Activated T-helper 17 cell treated with anti-CD3 and anti-CD28 coated beads, Interleukin-2, amount 50 U/mL, for 72 hours (primary cell): ENCODE data around the gene EFCAB5. TPM values are rescaled to one million over a fixed set of nuclear protein-coding genes. Genes with fewer than 3 reads are reported as not detected.

Experiments
- ATAC-seq: fragments of 150-1000 bp; cut with Tn5 transposase; replicated peaks from 2 replicates; pipeline ENCODE4 v1.10.0; 2021; ENCODE audit warnings: mild to moderate bottlenecking, moderate library complexity
- H3K27ac Mint-ChIP-seq: one replicate; pipeline ENCODE4 v1.8.0; 2022; ENCODE audit warnings: mixed read lengths
- H3K27me3 Mint-ChIP-seq: one replicate; pipeline ENCODE4 v1.8.0; 2022; ENCODE audit warnings: mixed read lengths
- H3K36me3 Mint-ChIP-seq: one replicate; pipeline ENCODE4 v1.8.0; 2022; ENCODE audit warnings: low read depth, mild to moderate bottlenecking, mixed read lengths
- H3K4me1 Mint-ChIP-seq: one replicate; pipeline ENCODE4 v1.8.0; 2022; ENCODE audit warnings: mixed read lengths
- H3K4me3 Mint-ChIP-seq: one replicate; pipeline ENCODE4 v1.8.0; 2022; ENCODE audit warnings: mild to moderate bottlenecking, mixed read lengths
- H3K9me3 Mint-ChIP-seq: one replicate; pipeline ENCODE4 v1.8.0; 2022; ENCODE audit warnings: mixed read lengths
- total RNA-seq, 2 donors: library from RNA; stranded (reverse); gene quantifications; one replicate each; pipeline ENCODE4 v1.2.3, GENCODE V29; 2022

Gene EFCAB5
- total RNA-seq, 2 donors from 2014 or later = 1.1 to 1.8 TPM

DNA sequence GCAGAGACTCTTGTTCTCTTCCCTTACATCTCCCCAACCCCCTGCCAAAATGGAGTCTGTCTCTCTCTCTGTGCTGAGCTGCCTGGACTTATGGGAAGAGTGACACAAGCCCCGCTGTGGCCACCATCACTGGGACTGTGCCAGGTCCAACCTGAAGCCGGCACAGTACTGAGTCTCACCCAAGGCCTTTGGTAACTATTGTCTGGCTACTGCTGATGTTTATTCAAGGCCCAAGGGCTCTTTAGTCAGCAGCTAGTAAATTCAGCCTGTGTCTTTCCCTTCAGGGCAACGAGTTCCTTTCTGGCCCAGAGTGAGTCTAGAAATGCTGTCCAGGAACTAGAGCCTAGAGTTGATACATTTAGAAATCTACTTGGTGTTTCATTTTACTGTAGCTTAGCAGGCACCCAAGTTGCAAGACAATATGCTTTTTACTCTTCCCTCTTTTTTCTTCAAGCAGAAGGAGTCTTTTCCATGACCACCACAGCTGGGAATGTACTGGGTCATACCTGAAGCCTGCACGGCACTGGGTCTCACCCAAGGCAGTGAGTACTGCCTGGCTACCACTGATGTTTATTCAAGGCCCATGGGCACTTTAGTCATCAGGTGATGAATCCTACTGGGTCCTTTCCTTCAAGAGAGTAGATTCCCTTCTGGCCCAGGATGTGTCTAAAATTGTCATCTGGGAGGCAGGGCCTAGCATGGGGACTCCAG is 17.7 kb downstream of the EFCAB5 start:
- Mint-ChIP-seq H3K27me3 (no peaks in the 10 kb centered on the region), H3K36me3 (no peaks in the 10 kb centered on the region), H3K9me3 (no peaks in the 10 kb centered on the region), H3K27ac (no peak overlapping the region), H3K4me3 (no peak overlapping the region), H3K4me1 (no peaks in the 10 kb centered on the region)
- no peak for ATAC-seq

DNA sequence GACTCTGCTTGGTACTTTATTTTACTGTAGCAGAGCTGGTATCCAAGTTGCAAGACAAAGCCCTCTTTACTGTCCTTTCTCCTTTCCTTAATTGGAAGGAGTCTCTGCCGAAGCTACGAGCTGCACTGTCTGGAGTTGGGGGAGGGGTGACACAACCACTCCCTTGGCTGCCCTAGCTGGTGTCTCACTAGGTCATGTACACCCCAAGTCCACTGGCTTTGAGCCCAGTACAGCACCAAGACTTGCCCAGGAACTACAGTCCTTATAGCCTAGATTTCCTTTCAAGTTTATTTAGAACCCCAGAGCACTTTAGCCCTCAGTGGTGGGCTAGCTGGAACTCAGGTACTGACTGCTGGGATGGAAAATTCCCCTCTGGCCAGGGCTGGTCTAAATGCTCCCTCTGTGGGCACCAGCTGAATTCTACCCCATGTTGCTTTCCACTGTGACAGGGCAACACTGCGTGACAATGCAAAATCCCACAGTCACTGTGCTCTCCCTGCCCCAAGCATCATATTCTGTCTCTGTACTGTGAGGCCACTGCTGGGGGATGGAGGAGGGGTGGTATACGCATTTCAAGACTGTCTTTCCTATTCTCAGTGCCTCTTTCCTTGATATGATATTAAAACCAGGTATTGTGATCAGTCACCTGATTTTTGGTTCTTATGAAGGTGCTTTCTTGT is 18.4 kb downstream of the EFCAB5 start:
- Mint-ChIP-seq H3K4me1 (no peaks in the 10 kb centered on the region), H3K9me3 (no peaks in the 10 kb centered on the region), H3K4me3 (no peak overlapping the region), H3K36me3 (no peaks in the 10 kb centered on the region), H3K27me3 (no peaks in the 10 kb centered on the region), H3K27ac (no peak overlapping the region)
- no peak for ATAC-seq

DNA sequence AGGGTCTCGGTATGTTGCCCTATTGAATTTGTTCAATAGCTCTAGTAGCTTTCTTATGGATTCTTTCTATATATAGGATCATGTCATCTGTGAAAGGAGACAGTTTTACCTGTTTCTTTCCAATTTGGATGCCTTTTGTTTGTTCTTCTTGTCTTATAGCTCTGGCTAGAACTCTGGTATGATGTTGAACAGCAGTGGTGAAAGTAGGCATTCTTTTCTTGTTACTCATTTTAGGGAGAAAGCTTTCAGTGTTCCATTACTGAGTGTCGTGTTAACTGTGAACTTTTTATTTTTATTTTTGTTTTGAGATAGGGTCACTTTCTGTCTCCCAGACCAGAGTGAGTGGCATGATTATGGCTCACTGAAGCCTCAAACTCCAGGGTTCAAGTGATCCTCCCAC is 21.2 kb downstream of the EFCAB5 start:
- no peak overlapping the region for H3K27ac Mint-ChIP-seq
- no peaks in the 10 kb centered on the region for H3K27me3 Mint-ChIP-seq
- ATAC-seq = no peak
- H3K9me3 Mint-ChIP-seq = no peaks in the 10 kb centered on the region
- no peaks in the 10 kb centered on the region for H3K36me3 Mint-ChIP-seq
- no peaks in the 10 kb centered on the region for H3K4me1 Mint-ChIP-seq
- no peak overlapping the region for H3K4me3 Mint-ChIP-seq

DNA sequence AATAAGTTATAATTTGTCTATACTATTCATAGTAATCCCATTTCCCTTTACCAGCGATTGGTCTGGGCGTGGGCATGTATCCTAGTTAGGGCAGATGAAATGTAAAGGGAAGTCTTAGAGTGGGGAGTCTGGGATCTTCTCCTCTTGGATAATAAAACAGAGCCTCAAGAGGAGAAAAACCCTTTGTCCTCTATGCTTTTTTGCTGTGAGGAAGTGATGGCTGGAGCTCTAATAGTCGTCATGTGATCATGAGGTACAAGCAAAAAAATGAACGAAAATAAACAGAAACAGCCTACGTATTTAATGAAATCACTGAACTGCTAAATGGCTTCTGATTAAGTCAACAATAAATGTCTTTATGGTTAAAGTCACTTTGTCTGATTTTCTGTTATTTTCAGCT is 26.8 kb downstream of the EFCAB5 start:
- no peak for ATAC-seq
- H3K36me3 Mint-ChIP-seq = no peaks in the 10 kb centered on the region
- H3K27ac Mint-ChIP-seq = no peak overlapping the region
- no peaks in the 10 kb centered on the region for H3K4me1 Mint-ChIP-seq
- no peaks in the 10 kb centered on the region for H3K9me3 Mint-ChIP-seq
- no peak overlapping the region for H3K4me3 Mint-ChIP-seq
- H3K27me3 Mint-ChIP-seq = no peaks in the 10 kb centered on the region

DNA sequence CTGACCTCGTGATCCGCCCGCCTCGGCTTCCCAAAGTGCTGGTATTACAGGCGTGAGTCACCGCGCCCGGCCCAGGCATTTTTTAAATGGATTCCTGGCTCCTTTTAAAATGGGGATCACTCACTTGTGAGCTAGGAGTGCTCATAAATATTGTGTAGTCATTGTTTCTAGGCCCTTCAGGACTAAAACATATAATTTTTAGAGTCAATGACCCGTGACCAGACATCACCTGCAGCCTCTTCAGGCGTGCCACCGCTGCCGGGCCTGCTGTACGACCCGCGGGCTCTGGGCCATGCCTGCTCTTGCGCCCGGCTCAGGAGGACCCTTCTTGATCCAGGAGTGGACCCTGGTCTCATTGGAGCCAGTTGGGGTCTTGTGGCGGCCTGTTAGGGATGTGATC is 30.8 kb downstream of the EFCAB5 start:
- Mint-ChIP-seq H3K4me3 (no peak overlapping the region), H3K36me3 (no peaks in the 10 kb centered on the region), H3K9me3 (no peaks in the 10 kb centered on the region), H3K27ac (no peak overlapping the region), H3K27me3 (no peaks in the 10 kb centered on the region), H3K4me1 (no peaks in the 10 kb centered on the region)
- no peak for ATAC-seq

DNA sequence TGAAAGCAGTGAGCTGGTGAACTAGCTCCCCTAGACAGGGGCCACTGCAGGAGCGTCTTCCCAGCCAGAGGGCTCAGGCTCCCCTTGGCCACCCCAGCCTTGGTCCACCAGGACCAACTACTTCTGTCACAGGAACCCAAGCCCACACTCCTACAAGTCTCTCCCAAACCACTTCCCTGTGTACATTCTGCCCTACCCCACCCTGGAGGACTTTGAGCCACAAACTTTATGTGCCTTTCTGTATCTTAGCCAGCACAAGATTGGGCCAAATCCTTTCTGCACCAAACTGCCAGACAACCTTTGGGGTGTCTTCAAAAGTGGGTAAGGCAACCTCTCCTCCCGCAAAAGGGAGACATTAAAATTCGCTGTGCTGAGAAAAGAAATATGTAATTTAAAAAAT is 31.6 kb downstream of the EFCAB5 start:
- ATAC-seq = no peak
- Mint-ChIP-seq H3K4me3 (no peak overlapping the region), H3K4me1 (no peaks in the 10 kb centered on the region), H3K9me3 (no peaks in the 10 kb centered on the region), H3K36me3 (no peaks in the 10 kb centered on the region), H3K27me3 (no peaks in the 10 kb centered on the region), H3K27ac (no peak overlapping the region)

DNA sequence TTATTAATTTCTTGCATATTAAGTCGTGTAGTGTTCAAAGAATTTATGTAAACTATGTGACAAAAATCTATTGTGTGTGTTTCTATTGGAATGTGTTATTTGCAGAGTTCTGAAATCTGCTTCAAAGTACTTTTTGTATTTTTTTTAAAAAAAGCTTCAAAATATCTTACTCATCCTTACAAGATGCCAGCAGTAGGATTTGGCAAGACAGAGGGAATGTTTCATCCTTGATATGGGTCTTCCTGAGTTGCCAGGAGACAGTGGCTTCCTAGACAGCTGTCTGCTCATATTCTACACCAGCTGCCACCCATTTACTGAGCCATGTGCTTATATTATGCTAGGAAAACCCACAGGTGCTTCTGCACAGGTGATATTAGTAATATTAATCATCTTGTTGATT is 36.4 kb downstream of the EFCAB5 start:
- Mint-ChIP-seq H3K4me3 (no peak overlapping the region), H3K9me3 (no peaks in the 10 kb centered on the region), H3K36me3 (no peaks in the 10 kb centered on the region), H3K27ac (no peak overlapping the region), H3K27me3 (no peaks in the 10 kb centered on the region), H3K4me1 (no peaks in the 10 kb centered on the region)
- ATAC-seq = no peak

DNA sequence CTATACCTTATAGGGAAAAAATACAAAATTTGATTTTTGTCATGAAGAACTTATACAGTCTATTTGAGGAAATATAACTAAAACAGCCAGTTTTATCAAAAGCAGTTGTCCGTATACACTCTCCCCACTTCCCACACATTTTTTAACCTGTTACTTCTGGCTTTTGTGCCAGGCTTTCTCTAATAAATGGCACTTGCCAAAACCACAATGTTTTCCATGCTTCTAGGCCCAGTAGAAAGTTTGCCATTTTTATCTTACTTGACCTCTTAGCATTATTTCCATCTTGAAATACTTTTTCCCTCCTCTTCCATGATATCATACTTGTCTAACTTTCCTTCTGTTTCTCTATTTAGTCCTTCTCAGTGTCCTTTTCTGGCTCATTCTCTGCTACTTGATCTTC is 38.8 kb downstream of the EFCAB5 start:
- H3K4me3 Mint-ChIP-seq = no peak overlapping the region
- H3K36me3 Mint-ChIP-seq = no peaks in the 10 kb centered on the region
- H3K4me1 Mint-ChIP-seq = no peaks in the 10 kb centered on the region
- no peak for ATAC-seq
- H3K9me3 Mint-ChIP-seq = no peaks in the 10 kb centered on the region
- peaks cover 4% of the 10 kb centered on the region for H3K27me3 Mint-ChIP-seq
- no peak overlapping the region for H3K27ac Mint-ChIP-seq

DNA sequence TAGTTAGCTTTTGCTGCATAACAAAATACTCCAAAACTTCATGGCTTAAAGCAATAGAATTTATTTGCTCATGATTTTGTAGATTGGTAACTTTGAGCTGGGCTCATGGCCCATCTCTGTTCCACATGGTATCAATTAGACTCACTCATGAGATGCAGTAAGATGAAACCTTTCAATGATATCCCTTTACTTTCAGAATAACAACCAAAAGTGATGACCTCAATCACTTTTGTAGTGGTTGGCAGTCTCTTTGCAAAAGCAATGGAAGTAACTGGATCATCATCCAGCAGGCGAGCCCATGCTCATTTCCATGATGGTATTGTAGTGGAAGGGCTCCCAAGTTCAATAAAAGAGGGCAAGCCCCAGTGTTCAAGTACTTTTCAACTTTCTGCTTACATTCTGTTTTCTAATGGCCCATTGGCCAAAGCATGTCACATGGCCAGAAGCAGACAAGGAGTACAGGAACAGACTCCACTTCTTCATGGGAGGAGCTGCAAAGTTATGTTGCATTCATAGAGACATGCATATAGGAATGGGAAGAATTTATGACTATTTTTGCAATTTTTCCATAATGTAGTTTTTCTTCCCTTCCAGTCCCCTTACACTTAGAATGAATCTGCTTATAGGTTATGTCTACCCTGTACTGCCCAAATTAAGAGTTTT is 41.7 kb downstream of the EFCAB5 start:
- Mint-ChIP-seq H3K9me3 (no peaks in the 10 kb centered on the region), H3K36me3 (no peaks in the 10 kb centered on the region), H3K4me1 (no peaks in the 10 kb centered on the region), H3K27ac (no peak overlapping the region), H3K27me3 (peaks cover 8% of the 10 kb centered on the region), H3K4me3 (no peak overlapping the region)
- no peak for ATAC-seq

DNA sequence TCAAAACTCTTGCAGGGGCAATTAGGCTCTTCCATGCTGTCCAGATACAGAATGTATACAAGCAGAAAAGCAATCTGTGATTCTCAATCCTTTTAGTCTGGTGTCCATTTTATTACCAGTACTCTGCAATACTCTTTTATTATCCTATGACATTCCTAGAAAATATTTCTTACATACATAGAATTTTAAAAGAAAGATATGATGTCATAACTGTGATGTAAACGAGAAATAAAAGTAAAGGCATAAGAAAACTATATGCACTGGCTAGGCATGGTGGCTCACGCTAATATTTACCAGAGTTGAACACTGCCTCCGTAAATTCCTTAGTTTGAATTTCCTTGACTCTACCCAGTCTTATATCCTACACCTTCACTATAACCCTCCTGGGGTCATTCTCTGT is 55.0 kb downstream of the EFCAB5 start:
- Mint-ChIP-seq H3K9me3 (no peaks in the 10 kb centered on the region), H3K36me3 (no peaks in the 10 kb centered on the region), H3K4me1 (peaks cover 10% of the 10 kb centered on the region), H3K27me3 (no peaks in the 10 kb centered on the region), H3K27ac (no peak overlapping the region), H3K4me3 (no peak overlapping the region)
- ATAC-seq = no peak

DNA sequence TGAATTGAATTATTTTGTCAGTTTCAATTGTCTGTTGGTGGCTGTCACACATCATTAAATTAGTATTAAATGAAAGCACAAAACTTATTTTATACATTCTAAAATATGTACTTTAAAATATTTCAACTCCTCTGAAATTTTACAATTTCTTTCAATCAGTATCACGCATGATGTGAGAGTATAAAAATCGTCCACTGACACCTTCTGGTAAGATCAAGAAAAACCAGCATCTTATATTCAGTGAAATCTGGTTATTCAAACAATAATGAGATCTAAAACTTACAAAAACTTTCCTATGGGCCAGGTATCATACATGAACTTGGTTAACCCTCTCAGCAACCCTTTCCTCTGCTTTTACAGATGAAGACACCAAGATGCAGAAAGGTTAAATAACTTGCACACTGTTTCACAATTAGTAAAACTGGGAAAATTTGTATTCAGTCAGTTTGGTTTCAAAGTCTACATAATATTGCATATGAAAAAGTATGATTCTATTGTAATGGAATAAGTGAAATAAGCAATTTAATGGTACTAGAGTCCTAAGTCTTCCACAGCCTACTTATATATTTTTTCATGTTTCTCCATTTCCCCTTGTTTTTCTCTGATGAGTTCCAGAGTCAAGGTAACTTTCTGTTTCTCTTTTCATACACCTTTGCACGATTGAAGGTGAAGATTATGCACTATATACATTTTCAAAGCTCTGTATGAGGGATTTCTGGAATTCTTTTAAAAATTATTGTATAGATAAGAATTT is 58.7 kb downstream of the EFCAB5 start:
- ATAC-seq = peak; percentile 71
- Mint-ChIP-seq H3K4me3 (peak overlapping the region; percentile 38), H3K27ac (peak overlapping the region; percentile 37), H3K4me1 (peaks cover 10% of the 10 kb centered on the region), H3K9me3 (no peaks in the 10 kb centered on the region), H3K27me3 (no peaks in the 10 kb centered on the region), H3K36me3 (no peaks in the 10 kb centered on the region)

DNA sequence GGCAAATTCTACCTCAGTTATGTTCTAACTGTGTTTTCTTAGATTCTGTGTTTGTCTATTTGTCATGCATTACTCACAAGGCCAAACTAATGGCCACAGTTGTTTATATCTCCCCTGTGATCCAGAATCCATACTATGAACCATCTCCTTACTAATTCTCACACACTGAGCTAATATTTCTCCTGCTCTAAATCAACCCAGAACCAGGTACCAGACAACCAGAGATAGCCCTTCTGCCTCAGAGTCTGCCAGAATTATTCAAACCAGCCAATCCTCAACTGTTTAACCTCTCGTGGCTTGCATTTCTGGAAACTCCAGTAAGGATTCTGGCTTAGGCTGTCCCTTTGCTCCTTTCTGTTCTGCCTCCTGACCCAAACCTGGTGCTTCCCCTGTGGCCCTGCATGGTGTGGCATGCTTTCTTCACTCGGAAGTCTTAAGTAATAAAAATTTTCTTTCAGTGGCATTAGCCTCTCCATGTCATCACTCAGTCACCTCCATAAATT is 59.4 kb downstream of the EFCAB5 start:
- H3K9me3 Mint-ChIP-seq = no peaks in the 10 kb centered on the region
- H3K4me1 Mint-ChIP-seq = peaks cover 10% of the 10 kb centered on the region
- peak; percentile 49 for ATAC-seq
- no peaks in the 10 kb centered on the region for H3K27me3 Mint-ChIP-seq
- peak overlapping the region; percentile 38 for H3K4me3 Mint-ChIP-seq
- peak overlapping the region; percentile 37 for H3K27ac Mint-ChIP-seq
- no peaks in the 10 kb centered on the region for H3K36me3 Mint-ChIP-seq

DNA sequence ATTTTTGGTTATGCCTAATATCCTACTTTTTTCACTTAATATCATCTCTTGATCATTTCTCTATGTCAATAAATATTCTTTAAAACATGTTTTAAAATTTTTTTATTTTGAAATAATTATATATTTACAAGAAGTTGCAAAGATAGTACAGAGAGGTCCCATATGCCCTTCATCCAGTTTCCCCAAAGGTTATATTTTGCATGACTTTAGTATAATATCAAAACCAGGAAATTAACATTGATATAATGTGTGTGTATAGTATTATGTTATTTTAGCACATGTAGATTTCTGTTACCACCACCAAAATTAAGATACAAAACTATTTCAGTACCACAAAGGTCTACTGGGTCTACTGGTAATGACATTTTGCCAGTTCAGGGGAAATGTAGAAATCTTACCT is 60.7 kb downstream of the EFCAB5 start:
- Mint-ChIP-seq H3K27ac (no peak overlapping the region), H3K4me3 (no peak overlapping the region), H3K27me3 (no peaks in the 10 kb centered on the region), H3K36me3 (no peaks in the 10 kb centered on the region), H3K9me3 (no peaks in the 10 kb centered on the region), H3K4me1 (peaks cover 10% of the 10 kb centered on the region)
- no peak for ATAC-seq

DNA sequence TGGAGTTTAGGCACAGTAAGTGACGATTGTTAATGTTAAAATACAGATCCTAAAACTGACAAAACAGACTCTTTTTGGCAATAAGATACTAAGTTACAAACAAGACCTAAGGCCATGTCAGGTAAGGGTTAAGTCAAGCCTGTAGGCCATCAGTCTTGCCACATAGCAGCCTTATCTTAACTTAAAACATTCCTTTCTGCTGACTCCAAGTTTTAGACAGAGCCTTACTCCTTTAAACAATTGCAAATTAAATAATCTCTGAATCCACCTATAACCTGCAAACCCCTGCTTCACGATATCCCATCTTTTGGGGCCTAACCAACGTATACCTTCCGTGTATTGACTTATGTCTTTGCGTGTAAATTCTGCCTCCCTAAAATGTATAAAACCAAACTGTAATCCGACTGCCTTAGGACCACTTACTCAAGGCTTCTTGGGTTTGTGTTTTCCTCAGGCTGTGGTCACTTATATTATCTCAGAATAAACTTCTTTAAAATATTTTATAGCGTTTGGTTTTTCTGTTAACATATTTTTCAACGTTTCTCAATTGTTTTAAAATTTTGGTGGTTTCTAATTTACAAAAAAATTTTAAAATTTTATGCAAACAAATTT is 64.4 kb downstream of the EFCAB5 start:
- H3K27ac Mint-ChIP-seq = no peak overlapping the region
- H3K9me3 Mint-ChIP-seq = no peaks in the 10 kb centered on the region
- H3K36me3 Mint-ChIP-seq = no peaks in the 10 kb centered on the region
- H3K4me3 Mint-ChIP-seq = no peak overlapping the region
- ATAC-seq = no peak
- H3K4me1 Mint-ChIP-seq = peaks cover 3% of the 10 kb centered on the region
- H3K27me3 Mint-ChIP-seq = no peaks in the 10 kb centered on the region
